Thyroid gland (tissue), 4 donors: ENCODE data around the gene PTN.
"Not testable (repeated sequence)": the region's sequence is repeated elsewhere in the genome, so short reads cannot be mapped to it uniquely, and the experiment has no call there.

Source experiments
- POLR2A ChIP-seq, 2 donors: fragments of 450-650 bp; IDR thresholded peaks; one replicate each; pipeline ENCODE4 v1.6.1; 2017; ENCODE audit warnings: antibody characterized with exemption in 2 of 2, mild to moderate bottlenecking in 2 of 2, moderate library complexity in 1 of 2
- TF ChIP-seq, protein P1 (sequence below), 6 experiments: fragments of 200-600 bp in 3 of 6; fragments of 450-650 bp in 3 of 6; sonication (generic) in 3 of 6; IDR thresholded peaks; one replicate each; pipeline ENCODE4 v1.5.1; 2016 to 2019; ENCODE audit warnings: antibody characterized with exemption in 6 of 6, mild to moderate bottlenecking in 2 of 6, inconsistent platforms in 1 of 6, moderate library complexity in 1 of 6

DNA sequence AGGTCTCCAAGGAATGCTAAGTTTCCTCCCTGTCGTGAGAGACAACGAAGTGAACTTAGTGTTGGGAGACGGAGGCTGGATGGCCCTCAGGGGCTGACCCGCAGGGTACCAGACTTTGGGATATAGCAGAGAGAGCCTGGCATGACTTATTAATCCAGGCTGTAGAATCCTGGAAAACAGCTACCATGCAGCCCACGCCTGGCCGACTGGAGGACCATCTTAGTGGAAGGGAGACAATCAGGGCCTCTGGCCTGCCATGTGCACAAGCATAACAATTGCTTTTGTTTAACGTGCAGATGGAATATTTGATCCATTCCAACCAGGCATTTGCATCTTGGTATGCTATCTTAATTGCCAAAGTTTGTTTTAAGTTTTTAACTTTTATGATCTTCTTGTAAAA lies 78.1 kb downstream of the PTN start:
- TF ChIP-seq, protein P1, sequence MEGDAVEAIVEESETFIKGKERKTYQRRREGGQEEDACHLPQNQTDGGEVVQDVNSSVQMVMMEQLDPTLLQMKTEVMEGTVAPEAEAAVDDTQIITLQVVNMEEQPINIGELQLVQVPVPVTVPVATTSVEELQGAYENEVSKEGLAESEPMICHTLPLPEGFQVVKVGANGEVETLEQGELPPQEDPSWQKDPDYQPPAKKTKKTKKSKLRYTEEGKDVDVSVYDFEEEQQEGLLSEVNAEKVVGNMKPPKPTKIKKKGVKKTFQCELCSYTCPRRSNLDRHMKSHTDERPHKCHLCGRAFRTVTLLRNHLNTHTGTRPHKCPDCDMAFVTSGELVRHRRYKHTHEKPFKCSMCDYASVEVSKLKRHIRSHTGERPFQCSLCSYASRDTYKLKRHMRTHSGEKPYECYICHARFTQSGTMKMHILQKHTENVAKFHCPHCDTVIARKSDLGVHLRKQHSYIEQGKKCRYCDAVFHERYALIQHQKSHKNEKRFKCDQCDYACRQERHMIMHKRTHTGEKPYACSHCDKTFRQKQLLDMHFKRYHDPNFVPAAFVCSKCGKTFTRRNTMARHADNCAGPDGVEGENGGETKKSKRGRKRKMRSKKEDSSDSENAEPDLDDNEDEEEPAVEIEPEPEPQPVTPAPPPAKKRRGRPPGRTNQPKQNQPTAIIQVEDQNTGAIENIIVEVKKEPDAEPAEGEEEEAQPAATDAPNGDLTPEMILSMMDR (IDR thresholded peaks at IDR 0.05), result not testable (repeated sequence)
- not testable (repeated sequence) for TF ChIP-seq POLR2A (IDR thresholded peaks at IDR 0.05)
